Stimulated activated CD8-positive, alpha-beta memory T cell treated with anti-CD3 and anti-CD28 coated beads, Interleukin-4, amount 100 ng/mL, for 1 hour (primary cell): ENCODE data around the gene RASIP1.

Source experiments
- DNase-seq, 2 donors: peaks; one replicate each; pipeline ENCODE4 v3.0.0-alpha.2; 2020; ENCODE audit warnings: low read depth in 2 of 2, low spot score in 1 of 2

RASIP1 gene

GRCh38 chr19:48755787-48756186 is 15.4 kb upstream of the RASIP1 start:
- no peak for DNase-seq

- no peak for DNase-seq
These were observed 14.8 kb upstream of the RASIP1 start, which contains the start of gene FGF21 for GRCh38 chr19:48755084-48755641. Gene FGF21 (plus strand): TSS chr19:48755524. CDS start chr19:48756237, 713 bp downstream.

- no peak for DNase-seq
These were observed 12.3 kb upstream of the RASIP1 start, which contains the start of gene FUT1 for GRCh38 chr19:48752496-48753365. Gene FUT1 (minus strand): TSS chr19:48752641. CDS start chr19:48751281, 1,360 bp downstream.

- DNase-seq, result no peak
These were observed 11.6 kb upstream of the RASIP1 start for GRCh38 chr19:48751845-48752495.

- DNase-seq, result no peak
These were observed 10.5 kb upstream of the RASIP1 start for GRCh38 chr19:48750771-48751504.

GRCh38 chr19:48750351-48750750 is 9.9 kb upstream of the RASIP1 start:
- DNase-seq, result no peak

- DNase-seq, result no peak
These were observed 9.3 kb upstream of the RASIP1 start for GRCh38 chr19:48749571-48750198.

- no peak for DNase-seq
These were observed 6.5 kb upstream of the RASIP1 start, which contains the start of gene IZUMO1 for GRCh38 chr19:48746738-48747575. Gene IZUMO1 (minus strand): TSS chr19:48746909. CDS start chr19:48745859, 1,050 bp downstream.

- DNase-seq, result no peak
These were observed 5.7 kb upstream of the RASIP1 start for GRCh38 chr19:48746110-48746509.

- DNase-seq, result no peak
These were observed 5.0 kb upstream of the RASIP1 start for GRCh38 chr19:48745208-48745995.

- DNase-seq, result no peak
These were observed 1.7 kb upstream of the RASIP1 start for GRCh38 chr19:48742096-48742495.

- DNase-seq, result no peak
These were observed 954 bp upstream of the RASIP1 start for GRCh38 chr19:48741129-48741999.

GRCh38 chr19:48739404-48740163 is 826 bp downstream of the RASIP1 start:
- no peak for DNase-seq

- DNase-seq, result peak; percentile 86 to 87
These were observed 1.6 kb downstream of the RASIP1 start for GRCh38 chr19:48738557-48739403.

- DNase-seq, result no peak
These were observed 2.9 kb downstream of the RASIP1 start for GRCh38 chr19:48737360-48737998.
